Activated T-cell treated with anti-CD3 and anti-CD28 coated beads, Interleukin-2, amount 50 U/mL, for 48 hours (primary cell): Measurements from ENCODE around the gene CTNND2.

Source experiments
- DNase-seq, 2 experiments: peaks; one replicate each; pipeline ENCODE4 v3.0.0-alpha.2; 2020

CTNND2 gene

DNA sequence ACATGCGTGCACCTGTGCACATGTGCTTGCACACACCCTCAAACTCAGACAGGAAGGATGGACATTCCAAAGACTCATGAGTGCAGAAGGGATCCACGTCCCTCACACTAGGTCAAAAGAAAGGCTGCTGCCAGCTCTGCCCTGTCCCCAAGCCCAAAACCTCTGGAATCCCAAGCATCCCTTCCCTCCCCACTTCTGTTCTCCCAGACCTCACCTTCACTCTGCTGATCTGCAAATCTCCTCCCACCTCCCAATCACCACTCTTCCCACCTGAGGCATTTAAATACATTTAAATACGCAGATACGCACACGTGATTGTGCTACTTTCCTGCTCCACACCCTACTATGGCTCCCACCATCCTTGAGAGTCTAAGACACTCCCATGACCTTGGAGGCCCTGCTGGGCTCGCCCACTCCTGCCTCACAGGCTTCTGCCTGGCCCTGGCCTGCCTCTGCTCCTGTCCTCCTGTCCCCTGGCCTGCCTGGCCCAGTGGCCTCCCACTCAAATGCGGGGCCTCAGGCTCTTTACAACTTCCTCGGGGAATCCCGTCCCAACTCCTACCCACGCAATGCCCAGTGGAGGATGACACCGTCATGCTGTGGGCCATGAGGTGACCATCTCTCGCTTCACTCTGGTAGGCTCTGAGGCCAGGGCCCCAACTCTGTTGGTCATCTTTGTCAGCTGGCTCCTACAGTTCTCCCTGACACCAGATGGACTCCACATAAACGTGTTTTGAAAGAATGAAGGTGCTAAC is 664.8 kb downstream of the CTNND2 start:
- DNase-seq = no peak

- no peak for DNase-seq
Observed at GRCh38 chr5:11234501-11234911, 669.7 kb downstream of the CTNND2 start.

- DNase-seq = no peak
Observed at GRCh38 chr5:11230890-11231289, 673.4 kb downstream of the CTNND2 start.

- DNase-seq = no peak
Observed at GRCh38 chr5:11227064-11227463, 677.2 kb downstream of the CTNND2 start.

DNA sequence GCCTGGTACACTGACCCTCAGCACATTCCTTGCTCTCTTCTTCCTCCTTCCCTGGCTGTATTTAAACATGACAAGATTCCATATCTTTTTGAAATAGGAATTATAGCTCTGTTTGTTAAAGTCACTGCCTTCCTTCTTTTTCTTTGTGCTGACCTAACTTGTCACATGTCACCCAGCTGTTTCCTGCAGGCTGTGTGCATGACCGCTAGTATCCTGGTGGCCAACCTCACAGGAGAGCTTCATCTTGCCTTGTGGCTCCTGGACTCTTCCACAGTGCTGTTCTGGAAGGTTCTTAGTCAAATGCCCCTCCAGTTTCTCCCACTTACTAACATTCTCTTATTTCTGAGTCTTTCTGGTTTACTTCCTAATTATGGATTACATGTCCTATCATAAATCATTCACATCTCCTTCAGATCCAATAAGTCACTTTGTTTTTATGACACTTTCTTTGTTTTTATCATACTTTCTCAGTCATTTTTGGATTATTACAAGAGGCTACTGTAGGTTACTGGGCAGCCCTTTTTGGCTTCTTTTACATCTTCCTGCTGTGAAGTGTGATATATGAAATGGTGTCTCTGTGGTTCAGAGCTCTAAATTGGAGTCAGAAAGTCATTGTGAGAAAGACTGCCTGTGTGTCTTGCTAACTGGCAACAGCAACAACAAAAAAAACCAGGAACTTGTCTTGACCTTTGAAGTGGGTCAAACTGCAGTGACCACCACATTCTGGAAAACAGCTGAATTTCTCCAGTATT is 679.6 kb downstream of the CTNND2 start:
- DNase-seq = no peak

- no peak for DNase-seq
Observed at GRCh38 chr5:11222169-11222568, 682.1 kb downstream of the CTNND2 start.

DNA sequence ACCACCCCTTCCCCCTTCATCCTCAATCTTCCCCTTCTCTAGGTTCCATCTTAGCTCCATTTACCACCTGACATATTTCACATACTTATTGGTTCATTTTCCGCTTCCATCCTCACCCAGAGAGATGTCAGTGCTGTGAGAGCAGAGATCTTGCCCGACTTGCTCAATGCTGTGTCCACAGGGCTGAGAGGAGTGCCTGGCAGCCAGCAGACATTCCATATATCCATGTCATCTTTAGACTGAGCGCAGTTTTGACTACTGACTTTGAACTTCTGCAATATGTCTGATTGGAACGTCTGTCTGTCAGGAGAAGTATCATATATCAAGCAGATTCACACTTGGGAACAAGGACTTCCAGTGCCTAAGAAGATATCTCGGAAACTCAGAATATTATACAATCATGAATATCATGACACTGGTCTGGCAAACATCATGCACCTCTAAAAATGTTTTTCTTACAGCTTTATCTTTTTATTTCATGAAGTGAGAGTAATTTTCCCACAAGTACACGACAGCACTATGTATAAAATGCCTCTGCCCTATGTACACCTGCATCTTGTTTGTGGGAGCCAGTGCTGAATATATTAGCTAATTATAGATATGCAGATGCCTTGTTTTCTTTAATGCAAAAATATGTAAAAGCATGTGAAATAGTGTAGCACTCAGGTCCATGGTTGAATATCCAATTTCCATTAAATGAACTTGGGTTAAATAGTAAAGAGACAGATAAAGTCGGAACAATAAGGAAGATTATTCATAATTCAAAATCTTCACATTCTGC is 689.2 kb downstream of the CTNND2 start:
- no peak for DNase-seq

- no peak for DNase-seq
Observed at GRCh38 chr5:11212706-11213105, 691.5 kb downstream of the CTNND2 start.

GRCh38 chr5:11197726-11198125 is 706.5 kb downstream of the CTNND2 start:
- no peak for DNase-seq

GRCh38 chr5:11191673-11192072 is 712.6 kb downstream of the CTNND2 start:
- no peak for DNase-seq

- no peak for DNase-seq
Observed at GRCh38 chr5:11182441-11183080, 721.7 kb downstream of the CTNND2 start.

GRCh38 chr5:11181940-11182339 is 722.3 kb downstream of the CTNND2 start:
- DNase-seq = no peak

GRCh38 chr5:11180890-11181289 is 723.4 kb downstream of the CTNND2 start:
- DNase-seq = no peak

DNA sequence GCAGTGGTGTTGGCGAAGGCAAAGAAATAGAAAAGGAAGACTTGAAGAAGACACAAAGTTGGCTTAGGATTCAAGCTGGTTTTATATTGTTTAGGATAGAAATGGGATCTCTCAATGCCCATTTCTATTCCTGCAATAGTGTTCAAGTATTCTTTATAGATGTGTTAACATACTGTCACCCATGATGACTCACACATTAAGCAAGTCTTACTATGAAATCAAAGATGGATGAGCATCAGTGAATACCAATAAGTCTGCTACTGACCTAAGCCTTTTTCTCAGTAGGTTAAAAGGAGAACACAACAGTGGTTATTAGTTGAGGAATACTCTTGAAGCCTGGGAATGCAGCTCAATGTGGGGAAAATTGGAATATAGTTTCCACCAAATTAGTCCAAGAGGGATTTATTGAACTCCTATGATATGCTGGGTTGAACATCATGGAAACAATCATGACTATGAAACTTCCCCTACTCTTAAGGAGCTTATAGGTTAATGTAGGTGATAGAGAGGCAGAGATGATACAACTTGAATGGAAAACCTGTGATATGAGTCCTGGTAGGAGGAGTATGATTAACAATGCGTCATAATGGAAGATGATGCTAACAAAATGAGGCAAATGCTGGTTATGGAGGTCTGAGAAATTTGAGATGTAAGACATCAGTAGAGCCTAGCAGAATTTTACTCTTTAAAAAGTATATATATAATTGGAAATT is 726.1 kb downstream of the CTNND2 start:
- no peak for DNase-seq

GRCh38 chr5:11174591-11174990 is 729.7 kb downstream of the CTNND2 start:
- DNase-seq = no peak

GRCh38 chr5:11172484-11172883 is 731.8 kb downstream of the CTNND2 start:
- no peak for DNase-seq

DNA sequence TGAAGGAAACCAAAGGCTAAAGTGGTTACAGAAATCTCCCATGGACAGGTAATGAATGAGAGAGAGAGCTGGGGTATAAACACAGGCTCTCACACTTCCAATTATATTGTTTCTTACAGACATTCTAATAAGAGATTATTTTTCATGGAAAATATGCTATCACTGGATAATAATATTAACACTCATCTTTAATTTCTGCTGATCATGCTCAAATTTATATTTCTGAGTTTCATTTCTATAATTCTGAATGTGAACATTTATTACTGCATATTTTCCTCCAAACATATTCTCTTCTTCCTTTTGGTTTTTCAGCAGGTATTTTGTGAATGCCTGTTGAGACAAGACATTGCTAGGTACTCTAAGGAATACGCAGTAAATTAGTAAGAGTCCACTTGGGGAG is 733.0 kb downstream of the CTNND2 start:
- no peak for DNase-seq

DNA sequence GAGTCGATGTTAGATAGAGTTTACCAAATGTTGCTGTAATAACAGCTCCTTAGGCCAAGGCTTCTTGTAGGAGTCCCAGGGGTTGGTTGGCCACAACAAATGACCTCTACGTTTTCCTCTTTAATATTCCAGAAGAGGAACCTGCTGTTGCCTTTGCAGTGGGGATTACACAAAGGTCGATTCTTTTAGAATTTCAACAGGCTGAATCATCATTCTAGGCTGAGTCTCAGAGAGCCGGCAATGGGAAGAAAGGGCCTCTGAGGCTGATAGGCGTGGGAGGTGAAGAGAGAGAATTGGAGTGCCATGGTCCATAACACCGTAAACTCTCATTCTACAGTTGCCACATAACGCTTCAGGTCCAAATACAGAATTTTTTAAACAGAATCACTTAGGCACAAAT is 737.3 kb downstream of the CTNND2 start:
- DNase-seq = no peak

DNA sequence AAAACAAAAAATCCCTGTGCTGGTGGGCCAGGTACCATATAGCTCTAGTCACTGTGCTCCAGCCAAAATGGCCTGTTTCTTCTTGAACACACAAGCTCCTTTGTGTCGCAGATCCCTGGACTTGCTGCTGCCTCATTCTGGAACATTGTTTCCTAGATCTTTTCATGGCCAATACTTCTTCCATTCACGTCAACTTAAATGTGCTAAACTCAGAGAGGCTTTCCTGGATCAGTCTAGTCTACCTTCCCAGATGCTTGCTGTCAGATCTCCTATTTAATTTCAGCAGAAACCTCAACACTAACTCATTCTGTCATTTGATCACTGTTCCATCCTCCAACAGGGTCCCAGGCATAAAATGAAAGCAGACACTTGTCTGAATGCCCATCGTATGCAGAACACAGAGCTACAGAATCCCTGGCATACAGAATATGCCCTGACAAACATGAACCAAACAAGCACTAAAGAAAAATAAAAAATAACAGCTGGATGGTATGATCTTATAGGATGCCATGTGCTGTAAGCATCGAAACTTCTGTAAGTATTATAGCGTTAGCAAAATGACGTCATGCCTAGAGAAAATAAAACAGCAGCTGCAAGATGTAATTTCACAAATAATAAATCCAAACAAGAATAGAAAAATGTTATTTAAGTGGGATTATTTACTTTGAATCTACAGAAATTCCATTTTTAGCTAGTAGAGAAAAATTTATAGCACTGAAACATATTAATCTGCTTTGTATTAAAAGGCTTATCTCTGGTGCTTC is 739.5 kb downstream of the CTNND2 start:
- DNase-seq = no peak

DNA sequence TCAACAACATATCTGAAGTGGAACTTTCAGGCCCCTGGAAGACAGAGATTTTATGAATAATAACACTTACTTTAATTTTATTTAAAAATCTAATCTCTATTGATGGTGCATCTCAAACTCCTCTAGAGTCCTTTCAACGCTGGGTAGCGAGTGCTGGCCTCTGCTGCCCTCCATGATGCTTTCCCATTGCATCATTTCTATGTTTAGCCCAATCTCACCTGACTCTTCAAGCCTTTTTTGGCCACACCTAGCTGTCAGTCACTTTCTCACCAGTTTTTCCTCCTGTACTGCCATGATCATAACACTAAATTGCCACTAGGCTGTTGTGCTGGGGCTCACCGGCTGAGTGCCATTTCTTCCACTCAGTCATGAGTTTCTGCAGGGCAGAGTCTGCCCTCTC is 747.1 kb downstream of the CTNND2 start:
- no peak for DNase-seq

DNA sequence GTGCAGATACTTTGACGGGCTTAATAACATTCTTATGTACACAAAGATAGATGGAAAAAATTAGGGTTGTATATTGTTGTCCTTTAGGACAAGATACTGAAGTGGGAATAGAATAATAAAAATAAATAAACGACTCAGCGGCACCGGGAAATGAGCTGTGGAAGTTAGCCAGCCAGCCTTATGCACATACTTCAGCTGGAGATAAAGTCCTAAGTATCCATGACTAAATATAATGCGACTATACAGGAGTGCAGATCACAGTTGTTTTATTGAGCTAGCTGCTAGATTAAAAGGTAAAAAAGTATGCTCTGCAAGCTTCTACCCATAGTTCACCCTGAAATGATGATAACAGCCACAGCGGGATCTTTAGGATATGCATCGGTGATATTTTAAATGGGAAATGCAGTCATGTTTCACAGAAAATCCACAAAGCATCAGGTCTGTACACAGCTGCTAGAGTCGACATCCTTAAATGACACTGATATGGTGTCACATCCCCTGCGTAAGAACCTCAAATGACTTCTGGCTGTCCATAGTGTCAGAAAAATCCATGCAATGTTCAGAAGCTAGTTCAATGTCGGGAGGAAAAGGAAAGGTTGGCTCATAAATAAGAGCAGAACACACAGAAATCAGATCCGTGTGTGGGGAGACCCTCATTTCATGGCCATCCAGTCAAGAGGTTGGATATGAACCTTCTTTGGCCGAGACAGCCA is 750.4 kb downstream of the CTNND2 start:
- DNase-seq = no peak
